ENCODE data around the gene LTBR.

The LTBR gene

DNA sequence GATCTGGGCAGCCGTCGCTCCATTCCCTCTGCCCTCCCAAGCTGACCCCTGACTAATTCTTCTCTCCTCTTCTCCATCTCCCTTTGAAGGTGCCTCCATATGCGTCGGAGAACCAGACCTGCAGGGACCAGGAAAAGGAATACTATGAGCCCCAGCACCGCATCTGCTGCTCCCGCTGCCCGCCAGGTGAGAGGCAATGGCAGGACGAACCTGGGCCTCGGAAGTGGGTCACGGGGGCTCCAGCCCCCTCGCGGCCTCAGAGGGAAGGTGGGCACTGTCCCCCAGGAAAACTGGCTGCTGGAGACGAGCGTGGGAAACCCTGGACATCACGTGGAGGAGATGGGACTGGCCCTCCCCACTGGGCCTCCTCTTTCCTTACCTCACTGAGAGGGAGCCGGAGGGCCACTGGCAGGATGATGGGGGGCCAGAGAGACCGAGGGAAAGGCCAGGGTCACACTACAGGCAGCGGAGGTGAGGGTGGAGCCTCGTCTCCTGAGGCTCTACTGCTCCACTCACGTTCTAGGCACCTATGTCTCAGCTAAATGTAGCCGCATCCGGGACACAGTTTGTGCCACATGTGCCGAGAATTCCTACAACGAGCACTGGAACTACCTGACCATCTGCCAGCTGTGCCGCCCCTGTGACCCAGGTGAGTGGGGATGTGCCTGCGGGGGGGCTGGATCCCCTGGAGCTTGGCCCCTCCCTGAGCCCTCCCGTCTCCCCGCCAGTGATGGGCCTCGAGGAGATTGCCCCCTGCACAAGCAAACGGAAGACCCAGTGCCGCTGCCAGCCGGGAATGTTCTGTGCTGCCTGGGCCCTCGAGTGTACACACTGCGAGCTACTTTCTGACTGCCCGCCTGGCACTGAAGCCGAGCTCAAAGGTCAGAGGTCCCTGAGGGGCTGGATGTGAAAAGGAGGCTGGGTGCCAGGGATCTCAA lies 806 bp downstream of the LTBR start:
- DNase-seq, result no peak

DNA sequence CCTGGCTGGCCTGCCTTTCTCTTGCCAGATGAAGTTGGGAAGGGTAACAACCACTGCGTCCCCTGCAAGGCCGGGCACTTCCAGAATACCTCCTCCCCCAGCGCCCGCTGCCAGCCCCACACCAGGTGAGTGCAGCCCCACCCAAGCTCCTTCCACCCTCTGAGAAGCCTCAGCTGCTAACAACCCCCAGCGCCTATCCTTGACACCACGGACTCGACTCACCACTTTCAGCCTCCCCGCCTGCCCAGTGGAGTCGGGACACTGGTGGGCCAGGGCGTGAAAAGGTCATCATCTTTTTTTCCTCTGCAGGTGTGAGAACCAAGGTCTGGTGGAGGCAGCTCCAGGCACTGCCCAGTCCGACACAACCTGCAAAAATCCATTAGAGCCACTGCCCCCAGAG lies 2.1 kb downstream of the LTBR start:
- DNase-seq, result no peak

DNA sequence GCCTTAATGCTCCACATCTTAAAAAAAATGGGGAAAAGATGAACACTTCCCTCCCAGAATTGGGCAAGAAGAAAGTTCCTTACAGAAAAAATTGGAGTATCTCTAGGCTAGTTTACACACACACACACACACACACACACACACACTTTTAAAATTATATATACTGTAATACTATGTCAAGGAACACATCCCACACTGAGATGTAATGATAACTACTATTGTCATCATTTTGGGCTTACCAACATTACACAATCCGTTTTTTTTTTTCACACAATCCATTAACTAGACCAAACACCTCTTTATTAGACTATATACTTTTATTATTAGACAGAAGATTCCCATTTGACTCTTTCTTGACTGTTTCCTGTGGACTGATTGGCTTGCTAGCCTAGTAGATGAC lies 2.5 kb downstream of the LTBR start:
- no peak for DNase-seq

DNA sequence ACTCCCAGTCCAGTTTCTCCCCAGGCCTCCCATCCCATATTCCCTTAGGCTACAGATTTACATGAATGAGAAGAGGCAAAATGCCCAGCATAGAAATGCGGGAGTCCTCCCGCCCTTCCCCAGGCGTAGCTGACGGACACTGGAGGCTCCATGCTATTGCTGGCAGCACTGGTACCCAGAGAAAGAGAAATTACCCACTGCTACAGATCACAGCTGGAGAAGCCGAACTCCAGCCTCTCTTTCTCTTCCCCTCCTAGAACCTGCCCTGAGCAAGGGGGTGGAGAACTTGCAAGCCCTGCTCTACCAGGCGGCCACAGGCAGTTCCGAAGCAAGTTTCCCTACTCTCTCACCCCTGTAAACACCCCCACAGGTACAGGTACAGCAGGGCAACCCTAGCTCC lies 3.6 kb downstream of the LTBR start:
- no peak for DNase-seq

DNA sequence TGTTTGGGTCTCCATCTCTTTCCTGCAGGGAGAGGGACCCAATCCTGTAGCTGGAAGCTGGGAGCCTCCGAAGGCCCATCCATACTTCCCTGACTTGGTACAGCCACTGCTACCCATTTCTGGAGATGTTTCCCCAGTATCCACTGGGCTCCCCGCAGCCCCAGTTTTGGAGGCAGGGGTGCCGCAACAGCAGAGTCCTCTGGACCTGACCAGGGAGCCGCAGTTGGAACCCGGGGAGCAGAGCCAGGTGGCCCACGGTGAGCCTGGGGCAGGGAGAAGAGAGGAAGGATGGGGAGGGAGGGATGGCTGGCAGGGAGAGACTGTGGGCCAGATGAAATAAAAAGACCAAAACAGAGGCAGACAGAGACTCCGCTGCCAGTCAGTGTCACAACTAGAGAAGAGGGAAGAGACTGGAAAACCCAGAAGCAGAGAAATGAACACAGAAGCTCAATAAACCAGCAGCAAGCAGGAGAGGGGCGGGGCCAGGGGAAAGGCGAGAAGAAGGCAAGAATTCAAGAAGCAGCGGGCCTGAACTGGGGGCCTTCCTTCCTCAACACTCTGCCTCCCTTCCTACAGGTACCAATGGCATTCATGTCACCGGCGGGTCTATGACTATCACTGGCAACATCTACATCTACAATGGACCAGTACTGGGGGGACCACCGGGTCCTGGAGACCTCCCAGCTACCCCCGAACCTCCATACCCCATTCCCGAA lies 6.3 kb downstream of the LTBR start:
- no peak for DNase-seq

DNA sequence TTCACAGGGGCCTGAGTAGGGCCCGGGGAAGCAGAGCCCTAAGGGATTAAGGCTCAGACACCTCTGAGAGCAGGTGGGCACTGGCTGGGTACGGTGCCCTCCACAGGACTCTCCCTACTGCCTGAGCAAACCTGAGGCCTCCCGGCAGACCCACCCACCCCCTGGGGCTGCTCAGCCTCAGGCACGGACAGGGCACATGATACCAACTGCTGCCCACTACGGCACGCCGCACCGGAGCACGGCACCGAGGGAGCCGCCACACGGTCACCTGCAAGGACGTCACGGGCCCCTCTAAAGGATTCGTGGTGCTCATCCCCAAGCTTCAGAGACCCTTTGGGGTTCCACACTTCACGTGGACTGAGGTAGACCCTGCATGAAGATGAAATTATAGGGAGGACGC lies 7.1 kb downstream of the LTBR start:
- no peak for DNase-seq

DNA sequence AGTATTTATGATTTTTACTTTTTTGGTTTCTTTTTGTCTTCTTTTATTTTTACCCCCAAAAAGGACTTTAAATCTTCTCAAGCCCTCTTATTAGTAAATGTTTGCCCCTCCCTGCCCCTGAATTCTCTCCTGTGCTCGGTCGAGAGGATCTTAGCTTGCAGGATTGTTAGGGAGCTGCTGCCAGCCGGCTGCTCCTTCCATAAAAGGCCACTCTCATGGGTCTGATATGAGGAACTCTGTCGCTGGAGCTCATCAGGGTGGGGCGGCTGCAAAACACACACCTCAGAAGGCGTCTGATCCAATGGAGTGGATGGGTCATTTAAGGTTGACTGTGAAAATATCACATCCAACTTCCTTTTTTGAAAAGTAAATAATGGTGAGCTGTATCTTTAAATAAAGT lies 8.5 kb downstream of the LTBR start:
- no peak for DNase-seq

DNA sequence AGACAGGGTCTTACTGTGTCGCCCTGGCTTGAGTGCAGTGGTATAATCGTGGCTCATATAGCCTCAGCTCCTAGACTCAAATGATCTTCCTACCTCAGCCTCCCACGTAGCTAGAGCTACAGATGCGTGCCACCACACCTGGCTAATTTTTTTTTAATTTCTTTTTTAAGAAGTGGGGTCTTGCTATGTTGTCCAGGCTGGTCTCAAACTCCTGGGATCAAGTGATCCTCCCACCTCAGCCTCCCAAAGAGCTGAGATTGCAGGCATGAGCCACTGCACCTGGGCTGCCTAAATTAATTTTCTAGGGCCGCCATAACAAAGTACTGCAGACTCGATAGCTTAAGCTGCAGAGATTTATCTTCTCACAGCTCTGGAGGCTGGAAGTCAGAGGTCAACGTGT lies 9.1 kb downstream of the LTBR start:
- DNase-seq, result no peak

DNA sequence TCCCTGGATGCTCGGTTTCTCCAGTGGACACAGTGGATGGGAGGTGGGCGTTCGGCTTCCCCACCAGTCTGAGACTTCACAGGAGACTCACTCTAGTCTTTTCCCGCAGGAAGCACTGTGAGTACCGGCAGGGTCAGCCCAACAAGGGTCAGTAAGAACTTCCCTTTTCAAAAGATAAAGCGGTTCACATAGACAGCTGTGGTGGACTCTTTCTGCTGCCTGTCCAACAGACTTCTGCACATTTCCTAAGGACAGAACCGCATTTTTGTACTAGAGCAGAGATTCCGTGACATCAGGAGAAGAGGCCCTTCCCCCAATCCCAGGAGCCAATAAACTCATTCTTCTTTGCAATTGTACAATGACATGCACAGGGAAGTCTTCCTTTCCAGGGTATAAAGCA lies 10.4 kb downstream of the LTBR start:
- no peak for DNase-seq

DNA sequence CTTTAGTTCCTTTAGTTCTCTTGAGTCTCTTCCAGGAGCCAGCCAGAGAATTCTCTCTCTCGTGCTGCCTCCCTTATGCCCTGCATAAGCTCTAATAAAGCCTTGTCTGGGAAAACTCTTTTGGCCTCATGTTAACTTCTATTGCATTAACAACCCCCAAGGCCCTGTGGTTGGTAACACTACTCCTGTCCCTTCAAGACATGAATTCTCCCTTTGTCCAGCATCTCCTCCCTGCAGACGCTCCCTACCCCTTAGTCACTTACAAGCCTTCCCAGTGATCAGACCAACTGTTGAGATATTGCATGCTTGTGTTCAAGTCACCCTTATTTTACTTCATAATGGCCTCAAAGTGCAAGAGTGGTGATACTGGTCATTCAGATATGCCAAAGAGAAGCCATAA lies 12.1 kb downstream of the LTBR start:
- DNase-seq, result no peak

DNA sequence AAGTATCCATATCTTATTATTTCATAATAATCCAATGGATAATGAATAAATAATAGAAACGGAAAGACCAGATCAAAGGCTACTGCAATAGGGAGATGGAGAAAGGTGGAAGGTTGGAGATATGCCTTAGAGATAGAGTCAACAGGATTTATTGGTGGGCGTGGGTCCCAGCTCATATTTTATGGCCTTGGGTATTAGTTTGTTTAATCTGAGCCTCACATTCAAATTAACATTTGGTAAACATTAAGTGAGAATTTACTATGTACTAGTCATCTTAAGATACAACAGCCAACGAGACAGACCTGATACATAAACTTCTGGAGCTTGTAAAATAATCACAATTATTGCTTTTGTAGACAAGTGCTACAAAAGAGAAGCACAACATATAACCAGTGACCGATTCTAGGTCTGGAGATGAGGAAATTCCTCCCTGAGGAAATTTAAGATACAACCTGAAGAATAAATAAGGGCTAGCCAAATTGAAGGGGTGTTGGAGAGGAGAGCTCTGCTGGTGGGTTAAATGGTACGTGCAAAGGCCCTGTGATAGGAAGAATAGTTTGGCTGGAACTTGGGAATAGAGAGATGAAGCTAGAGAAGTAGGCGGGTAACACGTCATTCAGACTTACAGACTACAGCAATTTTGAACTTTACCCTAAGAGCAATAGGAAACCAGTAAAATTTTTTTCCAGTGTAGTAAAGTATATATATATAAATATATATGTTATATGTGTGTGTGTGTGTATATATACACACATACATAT lies 16.1 kb downstream of the LTBR start:
- DNase-seq, result no peak

DNA sequence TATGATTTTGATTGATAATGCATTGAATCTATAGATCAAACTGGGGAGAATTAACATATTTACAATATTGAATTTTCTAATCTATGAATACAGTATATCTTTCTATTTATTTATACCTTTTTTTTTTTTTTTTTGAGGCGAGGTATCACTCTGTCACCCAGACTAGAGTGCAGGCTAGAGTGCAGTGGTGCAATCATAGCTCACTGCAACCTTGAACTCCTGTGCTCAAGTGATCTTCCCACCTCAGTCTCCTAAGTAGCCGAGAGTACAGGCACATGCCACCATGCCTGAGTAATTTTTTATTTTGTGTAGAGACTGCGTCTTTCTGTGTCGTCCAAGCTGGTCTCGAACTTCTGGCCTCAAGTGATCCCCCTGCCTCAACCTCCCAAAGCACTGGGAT lies 20.4 kb downstream of the LTBR start:
- DNase-seq, result no peak

DNA sequence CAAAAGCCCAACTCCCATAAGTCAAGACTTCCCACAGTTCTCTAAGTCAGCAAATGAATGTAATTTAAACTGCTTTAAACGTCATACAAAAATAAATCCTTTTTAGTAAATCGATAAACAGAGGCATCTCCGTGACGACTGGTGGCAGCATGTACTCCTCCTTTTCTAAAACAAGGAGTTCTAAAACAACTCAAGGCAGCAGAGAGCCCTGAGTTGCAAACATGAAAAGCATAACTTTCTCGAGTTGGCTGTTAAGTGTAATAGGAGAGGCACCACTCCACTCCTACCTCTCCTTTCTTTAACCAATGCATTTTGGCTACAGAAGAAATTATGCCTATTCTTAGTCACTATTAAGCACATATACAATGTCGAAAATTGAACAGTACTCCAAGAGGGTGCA lies 22.0 kb downstream of the LTBR start:
- no peak for DNase-seq

DNA sequence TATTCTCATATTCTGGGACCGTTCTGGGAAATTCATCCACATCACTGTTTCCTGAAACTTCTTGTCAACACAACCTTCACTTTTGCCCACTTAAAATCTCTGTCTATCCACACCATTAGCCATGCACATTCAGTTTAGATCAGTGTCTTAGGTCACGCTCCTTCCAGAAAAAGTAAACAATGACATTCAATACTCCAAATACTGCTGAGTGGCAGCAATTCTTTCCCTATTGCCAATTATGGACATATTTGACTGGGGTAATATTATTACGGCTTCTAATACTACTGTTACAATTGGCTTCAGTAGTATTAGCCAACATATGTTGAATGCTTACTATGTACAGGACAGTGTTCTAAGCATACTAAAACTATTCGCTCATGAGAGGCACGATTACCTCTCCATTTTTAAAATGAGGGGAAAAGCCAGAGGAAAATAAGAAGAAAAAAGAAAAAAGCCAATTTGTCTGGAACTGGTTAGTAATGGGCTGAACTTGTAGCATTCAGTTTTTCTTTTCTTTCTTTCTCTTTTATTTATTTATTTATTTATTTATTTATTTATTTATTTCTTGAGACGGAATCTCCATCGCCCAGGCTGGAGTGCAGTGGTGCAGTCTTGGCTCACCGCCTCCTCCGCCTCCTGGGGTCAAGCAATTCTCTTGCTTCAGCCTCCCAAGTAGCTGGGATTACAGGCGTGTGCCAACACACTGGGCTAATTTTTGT lies 23.4 kb downstream of the LTBR start:
- no peak for DNase-seq

DNA sequence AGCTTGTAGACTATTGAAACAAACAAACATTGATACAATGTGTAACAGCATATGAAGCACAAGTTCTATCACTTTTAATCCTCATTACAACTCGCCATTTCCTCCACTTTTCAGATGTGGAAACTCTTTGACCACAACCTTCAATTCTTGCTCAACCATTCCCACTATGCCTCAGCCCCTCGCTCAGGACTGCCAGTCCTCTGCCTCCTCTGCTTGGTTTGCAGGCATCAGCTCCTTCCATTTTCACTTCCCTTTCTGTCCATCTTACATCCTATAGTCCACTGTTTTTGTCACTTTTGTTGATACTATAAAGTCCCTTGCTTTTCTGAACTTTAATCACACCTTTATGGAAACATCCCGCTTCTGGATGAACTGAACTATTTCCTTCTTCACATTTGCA lies 32.6 kb downstream of the LTBR start:
- DNase-seq, result no peak

DNA sequence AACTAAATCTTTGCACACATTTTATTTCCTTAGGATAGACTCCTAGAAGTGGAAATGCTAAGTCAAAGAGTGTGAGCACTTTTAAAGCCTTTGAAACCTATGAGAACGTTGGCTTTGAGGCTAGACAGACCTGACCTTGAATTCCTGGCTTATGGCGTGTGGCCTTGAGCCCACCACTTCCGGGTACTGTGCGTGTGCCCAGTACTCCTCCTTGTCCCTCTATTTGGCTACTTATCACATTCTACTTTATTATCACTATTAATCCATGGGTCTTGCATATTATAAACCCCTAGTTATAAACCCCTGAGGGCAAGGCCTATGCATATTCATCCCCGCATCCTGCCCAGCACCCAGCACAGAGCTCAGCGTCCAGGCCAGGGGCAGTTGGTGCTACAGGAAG lies 34.8 kb downstream of the LTBR start:
- no peak for DNase-seq

DNA sequence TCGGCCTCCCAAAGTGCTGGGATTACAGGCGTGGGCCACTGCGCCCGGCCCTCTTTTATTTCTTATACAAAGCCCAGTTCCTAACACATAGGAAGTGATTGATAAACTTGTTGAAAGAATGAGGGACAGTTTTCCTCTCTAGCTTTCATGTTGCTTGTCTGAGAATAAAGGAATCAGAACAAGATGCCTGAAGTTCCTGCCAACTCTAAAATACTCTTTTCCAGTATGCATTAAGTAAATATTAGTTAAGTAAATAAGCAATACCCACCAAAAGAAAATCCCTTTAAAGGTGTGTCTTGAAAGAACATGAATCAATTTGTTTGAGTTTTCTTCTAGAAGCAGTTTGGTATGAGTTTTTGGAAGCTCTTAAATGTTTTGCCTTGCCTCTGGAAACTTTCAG lies 36.4 kb downstream of the LTBR start:
- DNase-seq, result no peak

DNA sequence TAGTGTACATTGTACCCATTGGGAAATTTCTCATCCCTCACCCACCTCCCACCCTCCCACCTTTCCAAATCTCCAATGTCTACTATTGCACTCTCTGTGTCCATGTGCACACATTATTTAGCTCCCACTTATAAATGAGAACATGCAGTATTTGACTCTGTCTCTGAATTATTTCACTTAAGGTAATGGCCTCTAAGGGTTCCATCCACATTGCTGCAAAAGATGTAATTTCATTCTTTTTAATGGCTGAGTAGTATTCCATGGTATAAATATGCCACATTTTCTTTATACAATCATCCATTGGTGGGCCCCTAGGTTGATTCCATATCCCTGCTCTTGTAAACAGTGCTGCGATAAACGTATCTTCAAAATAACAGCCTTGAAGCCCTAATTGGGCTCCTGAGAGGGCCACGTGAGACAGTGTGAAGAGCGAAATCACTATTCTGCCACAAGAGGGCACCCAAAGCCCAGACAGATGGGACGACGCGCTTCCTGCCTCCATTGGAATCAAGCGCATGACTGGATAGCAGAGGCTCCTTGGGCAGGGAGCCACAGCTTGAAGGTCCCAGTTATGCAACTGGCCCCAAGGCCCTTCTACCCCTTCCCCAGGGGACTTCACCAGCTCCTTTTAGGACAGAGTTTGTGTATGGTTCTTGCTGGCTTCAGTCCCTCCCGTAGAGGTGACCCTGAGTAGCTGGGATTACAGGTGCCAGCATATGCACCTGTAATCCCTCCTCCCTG lies 39.5 kb downstream of the LTBR start:
- DNase-seq, result peak; percentile 75

DNA sequence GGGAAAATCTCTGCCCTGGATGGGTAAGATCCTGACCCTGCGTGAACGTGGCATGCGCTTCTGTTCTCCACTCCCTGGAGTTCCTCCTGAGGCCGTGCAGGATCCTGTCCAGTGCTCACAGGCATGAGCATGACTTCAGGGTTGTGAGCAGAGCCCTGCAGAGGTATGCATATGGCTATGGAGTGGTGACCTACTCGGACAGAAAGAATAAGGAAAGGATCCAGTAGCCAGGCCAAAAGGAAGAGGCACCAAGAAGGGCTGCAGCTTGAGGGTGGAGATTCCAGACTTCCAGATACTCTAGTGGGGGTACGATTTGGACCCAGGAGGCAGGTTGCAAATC lies 40.0 kb downstream of the LTBR start:
- no peak for DNase-seq

DNA sequence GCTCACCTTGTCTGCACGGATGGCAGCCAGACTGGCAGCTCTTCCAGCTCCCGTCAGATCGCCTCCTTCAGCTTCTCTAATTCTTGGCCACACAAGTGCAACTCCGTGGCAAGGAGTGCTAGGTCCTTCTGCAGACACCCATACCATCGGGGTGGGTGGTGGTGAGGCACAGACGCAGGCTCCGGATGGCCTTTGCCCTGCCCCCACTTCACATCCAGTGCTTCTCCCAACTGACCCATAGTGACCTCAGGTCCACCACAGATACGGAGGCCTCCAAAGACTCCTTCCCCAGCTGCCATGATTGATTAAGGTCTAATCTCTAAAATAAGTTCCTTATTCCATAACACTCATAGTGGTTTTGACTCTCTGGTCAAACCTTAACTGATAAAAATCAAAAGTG lies 40.9 kb downstream of the LTBR start:
- DNase-seq, result no peak

DNA sequence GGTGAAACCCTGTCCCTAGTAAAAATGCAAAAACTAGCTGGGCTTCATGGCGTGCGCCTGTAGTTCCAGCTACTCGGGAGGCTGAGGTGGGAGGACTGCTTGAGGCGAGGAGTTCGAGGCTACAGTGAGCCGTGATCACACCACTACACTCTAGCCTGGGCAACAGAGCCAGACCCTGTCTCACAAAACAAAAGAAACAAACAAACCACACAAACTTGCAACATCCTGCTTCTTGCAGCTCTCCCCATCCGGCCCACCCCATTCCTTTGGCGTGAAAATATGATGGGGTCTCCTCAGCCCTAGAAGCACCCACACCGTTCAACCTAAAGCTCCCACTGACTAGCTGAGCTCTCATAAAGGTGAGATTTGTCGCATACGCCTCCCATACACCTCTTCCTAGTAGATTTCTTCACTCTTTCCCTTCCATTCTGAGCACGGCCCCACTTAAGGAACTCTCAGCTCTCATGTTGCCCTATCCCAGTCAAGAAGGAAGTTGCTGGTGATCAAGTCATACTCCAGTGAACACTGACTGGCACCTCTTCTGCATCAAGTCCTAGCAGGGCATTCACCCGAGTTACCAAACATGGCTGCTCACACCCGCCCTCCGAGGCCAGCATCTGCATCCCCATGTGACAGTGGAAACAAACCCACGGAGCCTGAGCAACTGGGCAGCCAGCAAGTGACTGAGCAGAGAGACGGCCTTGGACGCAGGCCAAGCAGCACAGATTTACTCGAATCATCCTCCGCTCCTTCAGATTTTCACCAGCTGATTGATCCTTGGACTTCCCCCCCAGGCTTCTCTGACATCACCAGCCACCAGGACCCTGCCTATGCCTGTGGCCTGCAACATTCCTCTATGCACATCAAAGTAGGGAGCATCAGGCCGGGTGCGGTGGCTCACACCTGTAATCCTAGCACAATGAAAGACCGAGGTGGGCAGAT lies 41.9 kb downstream of the LTBR start:
- no peak for DNase-seq

Measured in NCI-H2081 treated with DMSO at 0.1 percent for 48 hours (cell line).